ENCODE data around the gene PCYT1A.

Gene PCYT1A

DNA sequence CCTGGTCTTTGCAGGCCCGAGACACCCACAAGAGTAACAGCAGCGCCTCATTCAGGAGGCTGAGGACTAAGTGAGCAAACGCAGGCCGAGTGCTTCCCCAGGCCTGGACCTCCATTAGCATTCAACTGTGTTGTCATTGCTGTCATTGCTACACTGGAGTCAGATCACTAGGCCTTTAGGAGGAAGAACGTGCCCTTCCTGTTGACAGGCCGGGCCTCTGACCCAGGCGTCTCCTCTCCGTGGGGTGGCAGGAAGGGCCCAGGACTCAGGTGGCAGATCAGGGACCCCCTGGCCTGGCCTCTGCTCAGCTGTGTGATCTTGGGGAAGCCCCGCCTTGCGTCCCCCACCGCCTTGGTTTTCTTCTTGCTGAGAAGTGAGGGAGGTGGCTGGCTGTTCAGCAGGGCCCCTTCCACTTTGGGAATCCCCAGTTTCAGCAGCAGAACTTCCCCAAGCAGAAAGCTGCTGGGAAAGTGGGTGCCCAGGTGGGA, 95.4 kb downstream of the PCYT1A start (continued):
- TF ChIP-seq, protein P1, sequence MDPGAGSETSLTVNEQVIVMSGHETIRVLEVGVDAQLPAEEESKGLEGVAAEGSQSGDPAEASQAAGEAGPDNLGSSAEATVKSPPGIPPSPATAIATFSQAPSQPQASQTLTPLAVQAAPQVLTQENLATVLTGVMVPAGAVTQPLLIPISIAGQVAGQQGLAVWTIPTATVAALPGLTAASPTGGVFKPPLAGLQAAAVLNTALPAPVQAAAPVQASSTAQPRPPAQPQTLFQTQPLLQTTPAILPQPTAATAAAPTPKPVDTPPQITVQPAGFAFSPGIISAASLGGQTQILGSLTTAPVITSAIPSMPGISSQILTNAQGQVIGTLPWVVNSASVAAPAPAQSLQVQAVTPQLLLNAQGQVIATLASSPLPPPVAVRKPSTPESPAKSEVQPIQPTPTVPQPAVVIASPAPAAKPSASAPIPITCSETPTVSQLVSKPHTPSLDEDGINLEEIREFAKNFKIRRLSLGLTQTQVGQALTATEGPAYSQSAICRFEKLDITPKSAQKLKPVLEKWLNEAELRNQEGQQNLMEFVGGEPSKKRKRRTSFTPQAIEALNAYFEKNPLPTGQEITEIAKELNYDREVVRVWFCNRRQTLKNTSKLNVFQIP (CRISPR knock-in tag; IDR thresholded peaks at IDR 0.05; ENCODE audit: borderline replicate concordance, low read depth), result no peak
- no peak for TF ChIP-seq ZNF565 (CRISPR knock-in tag; conservative IDR thresholded peaks at IDR 0.05; ENCODE audit: low read depth)
- no peak for TF ChIP-seq ZNF8 (CRISPR knock-in tag; IDR thresholded peaks at IDR 0.05)

DNA sequence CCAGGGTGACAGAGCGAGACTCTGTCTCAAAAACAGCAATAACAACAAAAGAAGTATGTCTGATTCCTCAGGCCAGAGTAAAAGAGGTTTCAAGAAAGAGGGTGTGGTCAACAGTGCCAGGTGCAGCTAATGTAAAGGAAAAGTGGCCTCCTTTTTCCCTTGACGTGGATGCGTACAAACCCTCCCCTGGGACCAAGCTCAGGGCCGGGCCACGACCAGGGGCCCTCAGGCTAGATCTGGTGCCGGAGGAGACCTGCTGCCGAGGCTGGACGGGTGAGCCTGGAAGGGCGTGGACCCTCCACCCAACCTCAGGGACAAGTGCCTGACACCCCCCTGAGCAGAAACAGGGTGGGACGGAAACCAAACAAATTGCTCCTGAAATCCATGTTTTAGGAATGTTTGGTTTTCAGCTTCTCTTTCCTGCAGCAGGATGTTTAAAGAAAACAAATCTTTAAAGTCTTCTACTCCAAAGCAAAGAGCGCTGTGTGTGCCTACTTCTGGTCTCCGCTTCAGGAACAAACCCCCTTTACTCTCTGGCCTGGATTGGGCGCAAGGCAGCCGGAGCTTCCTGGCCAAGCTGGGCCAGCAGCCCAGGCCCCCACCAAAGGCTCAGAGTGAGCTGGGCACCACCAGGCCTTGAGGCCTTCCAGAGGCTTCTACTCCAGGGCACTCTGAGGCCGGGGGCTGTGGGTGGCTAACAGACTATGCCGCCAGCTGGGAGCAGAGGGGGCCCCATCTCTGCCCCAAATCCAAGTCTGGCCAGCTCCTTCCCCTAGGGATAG, 97.8 kb downstream of the PCYT1A start:
- TF ChIP-seq TOX (CRISPR knock-in tag; IDR thresholded peaks at IDR 0.05; ENCODE audit: borderline replicate concordance) (no peak), SNAI2 (CRISPR knock-in tag; IDR thresholded peaks at IDR 0.05) (no peak), ISL1 (CRISPR knock-in tag; IDR thresholded peaks at IDR 0.05) (no peak), TCF4 (CRISPR knock-in tag; IDR thresholded peaks at IDR 0.05; ENCODE audit: borderline replicate concordance) (no peak), PPARA (CRISPR knock-in tag; IDR thresholded peaks at IDR 0.05; ENCODE audit: borderline replicate concordance) (no peak), ARNTL (CRISPR knock-in tag; IDR thresholded peaks at IDR 0.05; ENCODE audit: borderline replicate concordance, low read depth) (no peak), ZNF8 (CRISPR knock-in tag; IDR thresholded peaks at IDR 0.05) (no peak), ZNF70 (CRISPR knock-in tag; IDR thresholded peaks at IDR 0.05) (no peak), CSDC2 (CRISPR knock-in tag; IDR thresholded peaks at IDR 0.05) (no peak), ZFP30 (CRISPR knock-in tag; IDR thresholded peaks at IDR 0.05) (no peak)
- TF ChIP-seq, protein P2, sequence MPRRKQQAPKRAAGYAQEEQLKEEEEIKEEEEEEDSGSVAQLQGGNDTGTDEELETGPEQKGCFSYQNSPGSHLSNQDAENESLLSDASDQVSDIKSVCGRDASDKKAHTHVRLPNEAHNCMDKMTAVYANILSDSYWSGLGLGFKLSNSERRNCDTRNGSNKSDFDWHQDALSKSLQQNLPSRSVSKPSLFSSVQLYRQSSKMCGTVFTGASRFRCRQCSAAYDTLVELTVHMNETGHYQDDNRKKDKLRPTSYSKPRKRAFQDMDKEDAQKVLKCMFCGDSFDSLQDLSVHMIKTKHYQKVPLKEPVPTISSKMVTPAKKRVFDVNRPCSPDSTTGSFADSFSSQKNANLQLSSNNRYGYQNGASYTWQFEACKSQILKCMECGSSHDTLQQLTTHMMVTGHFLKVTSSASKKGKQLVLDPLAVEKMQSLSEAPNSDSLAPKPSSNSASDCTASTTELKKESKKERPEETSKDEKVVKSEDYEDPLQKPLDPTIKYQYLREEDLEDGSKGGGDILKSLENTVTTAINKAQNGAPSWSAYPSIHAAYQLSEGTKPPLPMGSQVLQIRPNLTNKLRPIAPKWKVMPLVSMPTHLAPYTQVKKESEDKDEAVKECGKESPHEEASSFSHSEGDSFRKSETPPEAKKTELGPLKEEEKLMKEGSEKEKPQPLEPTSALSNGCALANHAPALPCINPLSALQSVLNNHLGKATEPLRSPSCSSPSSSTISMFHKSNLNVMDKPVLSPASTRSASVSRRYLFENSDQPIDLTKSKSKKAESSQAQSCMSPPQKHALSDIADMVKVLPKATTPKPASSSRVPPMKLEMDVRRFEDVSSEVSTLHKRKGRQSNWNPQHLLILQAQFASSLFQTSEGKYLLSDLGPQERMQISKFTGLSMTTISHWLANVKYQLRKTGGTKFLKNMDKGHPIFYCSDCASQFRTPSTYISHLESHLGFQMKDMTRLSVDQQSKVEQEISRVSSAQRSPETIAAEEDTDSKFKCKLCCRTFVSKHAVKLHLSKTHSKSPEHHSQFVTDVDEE (CRISPR knock-in tag; IDR thresholded peaks at IDR 0.05), result no peak
- TF ChIP-seq, protein P3, sequence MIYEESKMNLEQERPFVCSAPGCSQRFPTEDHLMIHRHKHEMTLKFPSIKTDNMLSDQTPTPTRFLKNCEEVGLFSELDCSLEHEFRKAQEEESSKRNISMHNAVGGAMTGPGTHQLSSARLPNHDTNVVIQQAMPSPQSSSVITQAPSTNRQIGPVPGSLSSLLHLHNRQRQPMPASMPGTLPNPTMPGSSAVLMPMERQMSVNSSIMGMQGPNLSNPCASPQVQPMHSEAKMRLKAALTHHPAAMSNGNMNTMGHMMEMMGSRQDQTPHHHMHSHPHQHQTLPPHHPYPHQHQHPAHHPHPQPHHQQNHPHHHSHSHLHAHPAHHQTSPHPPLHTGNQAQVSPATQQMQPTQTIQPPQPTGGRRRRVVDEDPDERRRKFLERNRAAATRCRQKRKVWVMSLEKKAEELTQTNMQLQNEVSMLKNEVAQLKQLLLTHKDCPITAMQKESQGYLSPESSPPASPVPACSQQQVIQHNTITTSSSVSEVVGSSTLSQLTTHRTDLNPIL (CRISPR knock-in tag; IDR thresholded peaks at IDR 0.05; ENCODE audit: low read depth), result no peak
- TF ChIP-seq, protein P4, sequence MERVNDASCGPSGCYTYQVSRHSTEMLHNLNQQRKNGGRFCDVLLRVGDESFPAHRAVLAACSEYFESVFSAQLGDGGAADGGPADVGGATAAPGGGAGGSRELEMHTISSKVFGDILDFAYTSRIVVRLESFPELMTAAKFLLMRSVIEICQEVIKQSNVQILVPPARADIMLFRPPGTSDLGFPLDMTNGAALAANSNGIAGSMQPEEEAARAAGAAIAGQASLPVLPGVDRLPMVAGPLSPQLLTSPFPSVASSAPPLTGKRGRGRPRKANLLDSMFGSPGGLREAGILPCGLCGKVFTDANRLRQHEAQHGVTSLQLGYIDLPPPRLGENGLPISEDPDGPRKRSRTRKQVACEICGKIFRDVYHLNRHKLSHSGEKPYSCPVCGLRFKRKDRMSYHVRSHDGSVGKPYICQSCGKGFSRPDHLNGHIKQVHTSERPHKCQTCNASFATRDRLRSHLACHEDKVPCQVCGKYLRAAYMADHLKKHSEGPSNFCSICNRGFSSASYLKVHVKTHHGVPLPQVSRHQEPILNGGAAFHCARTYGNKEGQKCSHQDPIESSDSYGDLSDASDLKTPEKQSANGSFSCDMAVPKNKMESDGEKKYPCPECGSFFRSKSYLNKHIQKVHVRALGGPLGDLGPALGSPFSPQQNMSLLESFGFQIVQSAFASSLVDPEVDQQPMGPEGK (CRISPR knock-in tag; IDR thresholded peaks at IDR 0.05; ENCODE audit: borderline replicate concordance), result no peak
- no peak for ATAC-seq

DNA sequence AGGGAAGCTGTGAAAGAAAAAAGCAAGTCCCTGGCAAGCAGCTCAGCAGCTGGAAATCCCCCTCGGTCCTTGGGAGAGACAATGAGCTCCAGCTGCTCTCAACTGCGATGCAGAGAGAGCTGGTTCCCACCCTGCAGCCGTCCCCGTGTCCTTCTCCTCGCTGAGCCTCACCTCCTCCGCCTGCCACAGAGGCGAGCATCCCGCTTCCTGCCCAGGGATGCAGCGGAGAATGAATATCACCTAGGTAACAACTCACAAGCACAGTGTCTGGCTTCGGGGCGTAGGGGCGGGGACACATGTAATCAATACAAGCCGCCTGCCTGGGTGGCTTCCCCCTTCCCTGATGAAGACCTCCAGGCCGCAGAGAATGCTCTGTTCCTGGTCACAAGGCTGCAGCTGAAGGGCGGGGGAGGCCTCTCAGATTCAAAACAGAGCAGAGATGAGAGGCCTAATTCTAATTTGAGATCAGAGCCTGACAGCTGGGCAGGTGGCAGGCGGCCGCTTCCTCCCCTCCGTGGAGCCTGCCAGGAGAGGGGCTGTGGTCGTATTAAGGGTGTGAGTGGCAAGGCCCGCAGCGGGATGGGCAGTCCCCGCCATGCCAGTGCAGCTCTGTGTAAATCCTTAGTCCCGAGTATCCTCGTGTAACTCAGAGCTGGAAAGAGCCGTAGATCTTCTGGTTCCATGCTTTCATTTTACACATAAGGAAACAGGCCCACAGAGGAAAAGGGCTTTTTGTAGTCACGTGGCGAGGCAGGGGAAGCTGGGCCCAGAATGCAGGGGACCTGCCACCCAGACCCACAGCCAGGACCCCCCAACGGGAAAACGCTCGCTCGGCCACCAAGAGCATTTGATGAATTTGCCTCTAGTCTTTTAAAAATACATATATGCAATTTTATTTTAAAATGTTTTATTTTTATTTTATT, 100.6 kb downstream of the PCYT1A start:
- TF ChIP-seq ISL1 (CRISPR knock-in tag; IDR thresholded peaks at IDR 0.05) (no peak), ZNF565 (CRISPR knock-in tag; conservative IDR thresholded peaks at IDR 0.05; ENCODE audit: low read depth) (no peak), TCF4 (CRISPR knock-in tag; IDR thresholded peaks at IDR 0.05; ENCODE audit: borderline replicate concordance) (no peak), BACH2 (CRISPR knock-in tag; IDR thresholded peaks at IDR 0.05; ENCODE audit: borderline replicate concordance) (no peak), OSR1 (CRISPR knock-in tag; IDR thresholded peaks at IDR 0.05) (no peak), ZFP30 (CRISPR knock-in tag; IDR thresholded peaks at IDR 0.05) (no peak), SNAI2 (CRISPR knock-in tag; IDR thresholded peaks at IDR 0.05) (no peak), ZNF70 (CRISPR knock-in tag; IDR thresholded peaks at IDR 0.05) (no peak), ZC3H10 (CRISPR knock-in tag; IDR thresholded peaks at IDR 0.05) (no peak), TOX (CRISPR knock-in tag; IDR thresholded peaks at IDR 0.05; ENCODE audit: borderline replicate concordance) (no peak), PPARA (CRISPR knock-in tag; IDR thresholded peaks at IDR 0.05; ENCODE audit: borderline replicate concordance) (no peak), ARNTL (CRISPR knock-in tag; IDR thresholded peaks at IDR 0.05; ENCODE audit: borderline replicate concordance, low read depth) (no peak)
- TF ChIP-seq, protein P4 (CRISPR knock-in tag; IDR thresholded peaks at IDR 0.05; ENCODE audit: borderline replicate concordance), result no peak
- TF ChIP-seq, protein P1 (CRISPR knock-in tag; IDR thresholded peaks at IDR 0.05; ENCODE audit: borderline replicate concordance, low read depth), result no peak
- TF ChIP-seq, protein P2 (CRISPR knock-in tag; IDR thresholded peaks at IDR 0.05), result no peak
- peak; percentile 44 for ATAC-seq

Data from SK-N-SH treated with all-trans-retinoic acid at 6 μM for 48 hours (cell line).